BJ (cell line): Measurements from ENCODE around the gene CDH22. TPM values are rescaled to one million over a fixed set of nuclear protein-coding genes. Genes with fewer than 3 reads are reported as not detected.

ENCODE experiments used
- CTCF ChIA-PET: fragments of 350-600 bp; formaldehyde crosslinking; extraction: SDS; loops from one replicate; lab custom pipeline; 2021; ENCODE audit warnings: antibody characterized with exemption, inconsistent platforms; lab: Yijun Ruan, JAX
- POLR2A ChIA-PET: fragments of 300-600 bp; sonication (Branson Sonifier 250); formaldehyde crosslinking; extraction: SDS; loops from one replicate; lab custom pipeline; 2021; ENCODE audit warnings: antibody characterized with exemption; lab: Charles Lee
- DNase-seq: peaks from one replicate; pipeline ENCODE4 v3.0.0-alpha.2; 2011; ENCODE audit warnings: low read depth
- H3K27me3 ChIP-seq: 2 replicates; pipeline ENCODE4 v1.6.0; 2011; ENCODE audit warnings: low read length; ENCODE audit not compliant: control insufficient read depth, insufficient read depth
- H3K36me3 ChIP-seq: 2 replicates; pipeline ENCODE4 v1.5.1; 2011; ENCODE audit warnings: low read length; ENCODE audit not compliant: control insufficient read depth, insufficient read depth
- H3K4me3 ChIP-seq: 2 replicates; pipeline ENCODE4 v1.5.1; 2011; ENCODE audit warnings: low read depth, mild to moderate bottlenecking, control low read depth, low read length
- polyA plus RNA-seq: library from polyadenylated mRNA; depleted of rRNA; stranded (reverse); fragments of >200 nt; gene quantifications from 2 replicates; pipeline ENCODE4 v1.2.3, GENCODE V29; 2011
- TF ChIP-seq, protein P1 (sequence below): IDR thresholded peaks from 2 replicates; pipeline ENCODE4 v1.5.1; 2011; ENCODE audit warnings: low read depth, mild to moderate bottlenecking, control low read depth, inconsistent platforms, low read length, moderate library complexity; ENCODE audit not compliant: insufficient read depth

The CDH22 gene
- polyA plus RNA-seq, 1 experiment = not detected

DNA sequence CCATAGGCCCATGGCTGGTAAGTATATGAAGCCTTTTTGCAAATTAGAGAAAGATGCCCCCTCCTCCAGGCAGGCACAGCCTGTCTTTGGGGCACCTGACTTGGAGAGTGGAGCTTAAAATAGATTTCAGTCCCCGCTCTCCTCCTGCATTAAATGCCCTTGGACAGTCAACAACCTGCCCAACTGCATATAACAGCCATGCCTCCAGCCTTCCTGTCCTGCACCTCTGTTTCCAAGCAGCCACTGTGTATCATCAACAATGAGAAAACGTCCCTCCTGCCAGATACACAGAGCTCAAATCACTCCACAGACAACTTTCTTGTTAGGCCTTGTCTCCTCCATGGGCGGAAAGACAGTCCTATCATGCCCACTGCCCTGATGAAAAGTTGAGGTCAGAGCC lies 3.4 kb downstream of the CDH22 start:
- H3K36me3 ChIP-seq = no peaks in the 10 kb centered on the region
- ChIA-PET CTCF (interaction anchor here (1.2 to 3.4 kb wide), 9 partner anchors 10 to 283 kb away, joined by 3 to 35 read pairs (median 5); partner anchors contain the start of gene ELMO2), POLR2A (no interaction called here)
- DNase-seq = no peak
- H3K27me3 ChIP-seq = peaks cover 25% of the 10 kb centered on the region
- H3K4me3 ChIP-seq = no peak overlapping the region
- TF ChIP-seq, protein P1, sequence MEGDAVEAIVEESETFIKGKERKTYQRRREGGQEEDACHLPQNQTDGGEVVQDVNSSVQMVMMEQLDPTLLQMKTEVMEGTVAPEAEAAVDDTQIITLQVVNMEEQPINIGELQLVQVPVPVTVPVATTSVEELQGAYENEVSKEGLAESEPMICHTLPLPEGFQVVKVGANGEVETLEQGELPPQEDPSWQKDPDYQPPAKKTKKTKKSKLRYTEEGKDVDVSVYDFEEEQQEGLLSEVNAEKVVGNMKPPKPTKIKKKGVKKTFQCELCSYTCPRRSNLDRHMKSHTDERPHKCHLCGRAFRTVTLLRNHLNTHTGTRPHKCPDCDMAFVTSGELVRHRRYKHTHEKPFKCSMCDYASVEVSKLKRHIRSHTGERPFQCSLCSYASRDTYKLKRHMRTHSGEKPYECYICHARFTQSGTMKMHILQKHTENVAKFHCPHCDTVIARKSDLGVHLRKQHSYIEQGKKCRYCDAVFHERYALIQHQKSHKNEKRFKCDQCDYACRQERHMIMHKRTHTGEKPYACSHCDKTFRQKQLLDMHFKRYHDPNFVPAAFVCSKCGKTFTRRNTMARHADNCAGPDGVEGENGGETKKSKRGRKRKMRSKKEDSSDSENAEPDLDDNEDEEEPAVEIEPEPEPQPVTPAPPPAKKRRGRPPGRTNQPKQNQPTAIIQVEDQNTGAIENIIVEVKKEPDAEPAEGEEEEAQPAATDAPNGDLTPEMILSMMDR = no peak

DNA sequence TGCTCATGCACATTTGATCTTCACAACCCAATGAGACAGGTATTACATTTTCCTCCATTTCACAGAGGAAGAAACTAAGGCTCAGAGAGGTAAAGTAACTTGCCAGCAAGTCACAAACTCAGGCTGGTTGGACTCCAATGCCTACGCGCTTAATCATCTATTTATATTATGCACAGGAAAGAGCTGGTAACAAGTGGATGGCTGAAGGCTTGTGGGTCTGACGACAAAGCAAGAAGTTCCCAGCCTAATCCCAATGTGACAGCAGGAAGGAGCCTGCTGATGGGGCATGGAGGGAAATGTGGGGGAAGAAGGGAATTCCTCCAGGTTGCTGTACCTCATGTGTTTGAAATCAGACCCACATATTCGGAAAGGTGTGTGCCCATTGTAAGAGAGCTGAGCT lies 3.9 kb downstream of the CDH22 start:
- Histone ChIP-seq H3K36me3 (no peaks in the 10 kb centered on the region), H3K4me3 (no peak overlapping the region), H3K27me3 (peaks cover 23% of the 10 kb centered on the region)
- CTCF ChIA-PET = interaction anchor here (1.2 to 3.4 kb wide), 5 partner anchors 9 to 133 kb away, joined by 3 to 35 read pairs (median 5); partner anchors contain the start of gene ELMO2
- POLR2A ChIA-PET = no interaction called here
- TF ChIP-seq, protein P1 = no peak
- DNase-seq = no peak

DNA sequence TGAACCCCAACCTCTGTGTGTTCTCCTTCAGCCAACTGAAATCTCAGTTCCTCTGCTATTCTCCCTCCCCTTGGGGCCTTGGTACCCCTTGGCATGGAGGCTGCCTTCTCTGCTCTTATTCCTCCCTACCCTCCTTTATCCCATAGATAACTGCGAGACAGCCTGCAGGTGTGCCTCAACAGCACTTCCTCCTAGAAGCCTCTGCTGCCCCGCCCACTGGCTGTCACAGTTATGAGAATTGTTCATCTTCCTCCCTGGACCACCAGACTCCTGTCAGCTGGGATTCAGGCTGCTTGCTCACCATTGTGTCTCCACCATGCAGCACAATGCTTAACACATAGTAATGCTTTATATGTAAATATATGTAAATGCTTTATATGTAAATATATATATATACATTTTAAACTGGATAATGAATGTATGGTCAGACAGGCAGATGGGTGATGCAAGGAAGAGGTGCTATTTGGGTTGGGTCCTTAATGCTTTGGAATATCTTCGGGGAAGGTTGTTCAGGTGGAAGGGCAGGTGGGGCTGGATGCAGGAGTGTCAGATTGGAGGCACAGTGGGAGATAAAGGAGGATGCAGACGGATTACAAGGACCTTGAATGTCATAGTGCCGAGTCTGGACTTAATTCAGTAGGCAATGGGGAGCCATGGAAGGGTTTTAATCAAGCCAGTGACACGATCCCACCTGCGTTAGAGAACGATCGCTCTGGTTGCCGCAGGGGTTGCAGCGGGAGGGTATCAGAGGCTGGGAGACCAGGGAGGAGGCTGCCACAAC lies 4.9 kb downstream of the CDH22 start:
- CTCF ChIA-PET = interaction anchor here (0.6 kb wide), 1 partner anchor 44 kb away, joined by 3 read pairs; no protein-coding TSS in a partner anchor
- TF ChIP-seq, protein P1 = no peak
- POLR2A ChIA-PET = no interaction called here

DNA sequence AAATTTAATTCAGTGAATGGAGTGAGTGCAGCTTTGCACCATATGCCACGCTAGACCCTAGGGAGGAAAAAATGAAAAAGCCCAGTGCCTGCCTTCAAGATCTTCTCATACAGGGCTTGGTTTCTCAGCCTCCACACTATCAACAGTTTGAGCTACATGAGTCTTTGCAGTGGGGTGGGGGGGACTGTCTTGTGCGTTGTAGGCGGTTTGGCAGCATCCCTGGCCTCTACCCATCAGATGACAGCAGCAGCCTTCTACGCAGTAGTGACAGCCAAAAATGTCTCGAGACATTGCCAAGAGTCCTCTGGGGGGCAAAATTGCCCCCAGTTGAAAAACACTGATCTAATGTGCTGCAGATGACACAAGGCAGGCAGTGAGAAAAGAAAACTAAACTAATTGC lies 6.2 kb downstream of the CDH22 start:
- DNase-seq = no peak
- no peaks in the 10 kb centered on the region for H3K36me3 ChIP-seq
- ChIA-PET POLR2A (no interaction called here), CTCF (no interaction called here)
- TF ChIP-seq, protein P1 = no peak
- peaks cover 16% of the 10 kb centered on the region for H3K27me3 ChIP-seq
- H3K4me3 ChIP-seq = no peak overlapping the region

More for the DNA sequence above, 4.9 kb downstream of the CDH22 start:
- no peak for DNase-seq
- no peak overlapping the region for H3K4me3 ChIP-seq
- H3K27me3 ChIP-seq = peaks cover 14% of the 10 kb centered on the region
- H3K36me3 ChIP-seq = no peaks in the 10 kb centered on the region

DNA sequence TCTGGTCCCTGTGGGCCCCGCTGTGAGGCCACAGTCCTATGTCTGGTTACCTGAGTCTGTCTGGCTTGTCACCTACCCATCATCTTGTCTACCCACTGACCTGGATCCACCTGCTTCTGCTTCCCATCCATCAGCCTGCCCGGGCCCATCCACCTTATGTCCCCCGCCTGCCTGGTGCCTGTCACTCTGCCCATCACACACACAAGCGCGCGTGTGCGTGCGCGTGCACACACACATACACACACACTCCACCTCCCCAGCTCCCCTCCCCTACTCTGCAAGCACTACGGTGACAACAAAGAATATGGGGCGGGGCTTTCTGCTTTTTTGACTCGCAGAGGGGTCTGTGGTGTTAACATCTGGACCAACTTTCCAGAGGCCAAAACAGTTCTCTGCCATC lies 8.0 kb downstream of the CDH22 start:
- POLR2A ChIA-PET = no interaction called here
- DNase-seq = no peak
- Histone ChIP-seq H3K27me3 (peaks cover 12% of the 10 kb centered on the region), H3K36me3 (no peaks in the 10 kb centered on the region), H3K4me3 (no peak overlapping the region)
- CTCF ChIA-PET = interaction anchor here (0.7 to 1.5 kb wide), 2 partner anchors 14 to 50 kb away, joined by 3 to 5 read pairs; no protein-coding TSS in a partner anchor
- TF ChIP-seq, protein P1 = no peak
